Activated CD8-positive, alpha-beta memory T cell treated with anti-CD3 and anti-CD28 coated beads, Interleukin-2, amount 50 U/mL, for 24 hours (primary cell): ENCODE measurements around the gene RBM12.

ENCODE experiments used
- DNase-seq: peaks from one replicate; pipeline ENCODE4 v3.0.0-alpha.2; 2020; ENCODE audit errors: extremely low read depth

The RBM12 gene

DNA sequence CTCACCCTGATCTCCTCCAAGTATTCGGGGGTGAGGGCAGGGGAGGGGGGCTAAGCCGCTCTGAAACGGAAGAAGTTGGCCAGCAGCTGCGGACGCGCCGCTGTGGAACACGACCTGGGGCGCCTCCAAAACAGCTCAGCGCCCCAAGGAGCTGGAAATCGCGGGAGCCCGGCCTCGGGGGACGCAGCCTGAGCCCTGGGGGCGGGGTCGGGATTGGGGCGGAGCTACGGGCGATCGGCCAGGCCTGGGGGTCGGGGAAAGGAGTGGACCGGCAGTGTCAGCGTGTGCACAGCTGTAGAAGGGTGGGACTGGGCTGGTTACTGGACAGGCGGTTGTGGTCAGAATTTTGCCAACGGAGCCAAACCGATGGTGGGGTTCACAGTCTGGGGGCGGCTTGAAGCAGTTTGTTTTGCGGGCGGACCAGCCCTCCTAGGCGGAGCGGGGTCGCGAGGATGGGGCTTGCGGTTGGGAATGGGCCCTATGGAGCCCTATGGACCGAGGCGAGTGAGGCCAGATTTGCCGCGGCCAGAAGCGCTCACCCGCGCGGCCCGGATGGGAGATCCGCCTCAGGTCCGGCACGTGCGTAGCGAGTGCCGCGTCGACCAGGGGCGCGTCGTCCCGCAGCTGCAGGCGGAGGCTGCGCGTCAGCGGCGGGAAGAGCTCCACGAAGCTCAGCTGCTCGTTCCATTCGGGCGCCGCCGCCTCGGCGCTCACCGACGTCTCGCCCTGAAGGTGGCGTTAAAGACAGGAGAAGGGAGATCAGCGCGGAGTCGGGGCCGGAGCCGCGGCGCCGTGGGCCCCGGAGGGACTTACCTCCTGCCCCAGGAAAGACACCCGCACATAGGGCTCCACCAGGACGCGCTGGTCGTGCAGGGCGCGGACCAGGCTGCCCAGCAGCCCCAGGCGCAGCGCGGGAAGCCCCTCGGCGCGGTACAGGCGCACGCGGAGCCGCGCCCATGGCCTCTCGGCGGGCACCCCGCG lies 63.4 kb downstream of the RBM12 start:
- DNase-seq = peak; percentile 43

DNA sequence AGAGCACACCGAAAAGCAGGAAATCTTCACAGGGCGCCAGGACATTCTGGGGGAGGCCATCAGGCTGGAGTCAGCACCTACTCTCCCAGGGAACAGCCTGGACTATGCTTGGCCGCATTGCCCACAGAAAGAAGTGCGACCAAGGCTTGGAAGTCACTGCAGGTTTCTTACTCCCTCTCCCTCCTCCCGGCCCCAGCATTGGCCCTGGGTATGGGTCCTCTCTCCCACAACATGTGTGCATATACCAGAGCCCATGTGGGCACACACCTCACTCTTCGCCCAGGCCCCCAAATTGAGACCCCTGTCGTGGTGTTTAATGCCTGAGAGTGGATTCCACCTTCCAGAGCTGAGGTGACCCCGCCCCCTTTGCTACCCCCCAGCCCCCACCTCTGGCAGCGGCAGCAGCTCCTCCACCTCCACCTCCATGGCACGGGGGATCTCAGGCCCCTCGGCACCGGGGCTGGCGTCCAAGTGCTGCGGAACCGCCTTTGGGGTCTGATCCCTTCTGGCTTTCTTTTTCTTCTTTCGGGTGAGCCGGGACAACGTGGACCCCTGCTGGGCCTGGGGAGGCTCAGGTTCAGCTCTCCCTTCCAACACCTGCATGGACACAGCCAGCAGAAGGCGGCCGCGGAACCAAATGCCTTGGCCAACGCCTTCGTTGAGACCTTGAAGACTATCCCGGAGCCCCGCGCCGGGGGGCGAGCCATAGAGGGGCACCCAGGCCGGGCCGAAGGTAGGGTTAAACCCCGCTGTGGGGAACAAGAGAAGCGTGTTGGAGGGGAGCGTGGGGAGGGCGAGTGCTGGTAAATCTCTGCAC lies 64.3 kb downstream of the RBM12 start:
- no peak for DNase-seq

DNA sequence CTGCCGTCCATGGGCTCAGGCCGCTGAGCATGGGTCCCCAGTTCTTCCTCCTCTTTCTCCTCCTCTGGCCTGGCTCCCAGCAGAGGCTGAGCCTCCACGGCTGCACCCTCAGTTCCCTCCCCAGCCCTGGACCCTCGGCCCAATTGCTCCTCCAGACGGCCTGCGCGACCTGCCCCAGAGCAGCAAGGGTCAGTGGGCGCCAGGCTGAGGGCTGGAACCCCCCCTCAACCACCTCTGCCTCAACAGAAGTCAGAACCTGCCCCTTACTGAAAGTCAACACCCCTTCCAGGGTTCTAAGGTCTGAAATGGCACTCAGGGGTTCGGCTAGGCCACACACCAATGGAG lies 65.0 kb downstream of the RBM12 start:
- no peak for DNase-seq
